ENCODE measurements around the gene DIP2C.
"Not testable (repeated sequence)": the region's sequence is repeated elsewhere in the genome, so short reads cannot be mapped to it uniquely, and the experiment has no call there.

The DIP2C gene

DNA sequence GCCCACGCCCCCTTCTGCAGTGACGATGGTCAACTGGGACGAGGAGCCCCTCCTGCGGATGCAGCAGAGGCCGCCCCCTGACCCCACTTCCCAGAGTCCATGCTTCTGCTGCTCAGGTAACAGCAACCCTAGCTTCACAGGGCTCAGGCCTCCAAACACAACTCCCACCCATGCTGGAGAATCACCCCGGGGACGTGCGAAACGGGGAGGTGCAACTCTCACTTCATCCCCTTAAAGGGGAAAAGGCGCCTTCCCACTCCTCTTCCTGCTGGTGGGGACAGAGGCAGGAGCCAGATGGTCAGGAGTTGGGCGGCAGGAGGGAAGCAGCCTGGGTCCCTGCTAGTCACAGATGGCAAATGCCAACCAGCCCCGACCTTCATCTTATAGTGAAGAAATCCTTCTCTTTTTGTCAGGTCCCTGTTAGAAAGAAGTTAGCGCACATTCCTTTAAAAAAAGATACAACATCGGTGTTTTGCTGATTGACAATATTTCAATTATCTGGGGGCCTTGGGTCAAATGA, 155.4 kb downstream of the DIP2C start:
- H3K4me3 ChIP-seq (replicated peaks; ENCODE audit: low read depth, low read length) = no peak overlapping the region
- TF ChIP-seq, protein P1, sequence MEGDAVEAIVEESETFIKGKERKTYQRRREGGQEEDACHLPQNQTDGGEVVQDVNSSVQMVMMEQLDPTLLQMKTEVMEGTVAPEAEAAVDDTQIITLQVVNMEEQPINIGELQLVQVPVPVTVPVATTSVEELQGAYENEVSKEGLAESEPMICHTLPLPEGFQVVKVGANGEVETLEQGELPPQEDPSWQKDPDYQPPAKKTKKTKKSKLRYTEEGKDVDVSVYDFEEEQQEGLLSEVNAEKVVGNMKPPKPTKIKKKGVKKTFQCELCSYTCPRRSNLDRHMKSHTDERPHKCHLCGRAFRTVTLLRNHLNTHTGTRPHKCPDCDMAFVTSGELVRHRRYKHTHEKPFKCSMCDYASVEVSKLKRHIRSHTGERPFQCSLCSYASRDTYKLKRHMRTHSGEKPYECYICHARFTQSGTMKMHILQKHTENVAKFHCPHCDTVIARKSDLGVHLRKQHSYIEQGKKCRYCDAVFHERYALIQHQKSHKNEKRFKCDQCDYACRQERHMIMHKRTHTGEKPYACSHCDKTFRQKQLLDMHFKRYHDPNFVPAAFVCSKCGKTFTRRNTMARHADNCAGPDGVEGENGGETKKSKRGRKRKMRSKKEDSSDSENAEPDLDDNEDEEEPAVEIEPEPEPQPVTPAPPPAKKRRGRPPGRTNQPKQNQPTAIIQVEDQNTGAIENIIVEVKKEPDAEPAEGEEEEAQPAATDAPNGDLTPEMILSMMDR (IDR thresholded peaks at IDR 0.05; ENCODE audit: low read length, missing control alignments) = no peak
- no peak for DNase-seq (ENCODE audit: low read depth)

GRCh38 chr10:533611-534010, 155.9 kb downstream of the DIP2C start:
- DNase-seq (ENCODE audit: low read depth) = no peak
- H3K4me3 ChIP-seq (replicated peaks; ENCODE audit: low read depth, low read length) = no peak overlapping the region
- TF ChIP-seq, protein P1 (IDR thresholded peaks at IDR 0.05; ENCODE audit: low read length, missing control alignments) = no peak

DNA sequence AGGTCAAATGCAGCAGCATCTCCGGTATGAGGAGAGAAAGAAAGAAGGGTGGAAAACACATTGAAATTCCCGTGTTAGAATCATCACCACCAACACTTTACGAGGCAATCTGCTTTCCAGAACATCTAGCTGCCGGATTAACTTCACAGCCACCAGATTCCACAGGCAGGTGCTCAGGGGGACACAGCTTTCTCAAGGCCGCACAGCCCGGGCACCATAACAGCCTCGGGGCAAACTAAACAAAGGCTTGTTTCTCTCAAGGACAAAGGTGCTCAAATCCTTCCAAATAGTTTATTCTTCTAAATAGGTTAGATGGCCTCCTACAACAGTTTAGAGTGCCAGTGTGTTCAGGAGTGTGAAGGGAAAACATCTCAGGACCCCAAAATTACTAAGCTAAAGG, 156.3 kb downstream of the DIP2C start:
- H3K4me3 ChIP-seq (replicated peaks; ENCODE audit: low read depth, low read length) = no peak overlapping the region
- no peak for DNase-seq (ENCODE audit: low read depth)
- TF ChIP-seq, protein P1 (IDR thresholded peaks at IDR 0.05; ENCODE audit: low read length, missing control alignments) = no peak

DNA sequence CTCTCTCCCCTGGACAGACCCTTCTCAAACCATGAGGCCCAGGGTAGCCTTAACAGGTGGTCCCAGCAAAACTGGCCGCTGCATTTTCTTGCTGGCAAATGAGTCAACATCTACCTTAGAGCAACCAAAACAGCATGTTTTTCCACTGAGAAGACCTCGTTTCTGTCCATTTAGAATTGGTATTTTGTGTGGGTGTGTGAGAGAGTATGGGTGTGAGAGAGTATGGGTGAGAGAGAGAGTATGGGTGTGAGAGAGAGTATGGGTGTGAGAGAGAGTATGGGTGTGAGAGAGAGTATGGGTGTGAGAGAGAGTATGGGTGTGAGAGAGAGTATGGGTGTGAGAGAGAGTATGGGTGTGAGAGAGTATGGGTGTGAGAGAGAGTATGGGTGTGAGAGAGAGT, 157.1 kb downstream of the DIP2C start:
- not testable (repeated sequence) for H3K4me3 ChIP-seq (replicated peaks; ENCODE audit: low read depth, low read length); DNase-seq (ENCODE audit: low read depth)

GRCh38 chr10:531541-531940, 157.9 kb downstream of the DIP2C start:
- DNase-seq (ENCODE audit: low read depth) = no peak
- H3K4me3 ChIP-seq (replicated peaks; ENCODE audit: low read depth, low read length) = no peak overlapping the region
- TF ChIP-seq, protein P1 (IDR thresholded peaks at IDR 0.05; ENCODE audit: low read length, missing control alignments) = no peak

DNA sequence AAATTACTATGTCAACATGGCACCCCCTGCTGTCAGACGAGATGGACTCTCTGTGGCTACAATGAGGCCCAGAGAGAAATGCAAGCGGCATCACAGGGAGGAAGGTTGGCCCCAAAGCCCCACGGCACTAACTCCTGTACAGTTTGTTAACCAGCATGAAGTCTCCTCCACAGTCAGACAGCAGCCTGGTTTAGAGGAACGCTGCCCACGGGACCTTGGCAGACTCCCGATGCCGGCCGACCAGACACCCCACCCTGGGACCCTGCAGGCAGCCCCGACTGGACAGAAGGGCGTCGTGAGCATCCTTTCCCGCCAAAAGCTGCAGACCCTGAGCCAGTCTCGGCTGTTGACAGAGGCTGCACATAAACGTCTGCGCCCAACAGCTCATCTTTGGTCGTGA, 158.8 kb downstream of the DIP2C start:
- TF ChIP-seq, protein P1 (IDR thresholded peaks at IDR 0.05; ENCODE audit: low read length, missing control alignments) = no peak
- no peak overlapping the region for H3K4me3 ChIP-seq (replicated peaks; ENCODE audit: low read depth, low read length)
- DNase-seq (ENCODE audit: low read depth) = no peak

DNA sequence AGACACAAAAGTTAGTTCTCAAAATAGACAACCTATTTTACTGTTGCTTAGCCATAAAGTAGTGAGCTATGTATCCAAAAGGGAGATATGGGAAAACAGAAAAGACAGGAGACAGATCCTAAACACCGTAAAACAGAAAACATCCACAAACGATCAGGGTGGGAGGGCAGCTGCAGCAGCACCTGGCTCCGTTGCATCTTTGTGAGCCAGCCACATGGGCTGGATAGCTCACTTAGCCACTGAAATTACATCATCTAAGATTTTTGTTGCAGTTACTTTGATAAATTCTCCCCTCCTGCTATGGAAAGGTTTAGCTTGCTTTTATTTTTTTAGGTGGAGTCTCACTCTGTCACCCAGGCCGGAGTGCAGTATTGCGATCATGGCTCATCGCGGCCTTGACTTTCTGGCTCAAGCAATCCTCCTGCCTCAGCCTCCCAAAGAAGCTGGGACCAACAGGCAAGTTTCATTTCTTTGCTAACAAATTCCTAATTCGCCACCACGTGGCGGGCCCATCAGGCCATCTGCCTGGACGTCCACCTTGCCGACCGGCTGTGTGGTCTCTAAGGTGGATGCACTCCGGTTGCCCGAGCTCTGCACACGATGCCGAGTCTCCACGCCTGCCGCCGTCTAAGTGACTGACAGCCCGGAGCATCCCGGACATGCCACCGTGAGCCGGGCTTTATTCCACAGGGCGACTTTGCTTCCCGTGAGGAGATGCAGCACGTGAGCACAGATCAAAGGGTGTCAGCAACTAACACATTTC, 159.8 kb downstream of the DIP2C start:
- H3K4me3 ChIP-seq (replicated peaks; ENCODE audit: low read depth, low read length) = no peak overlapping the region
- TF ChIP-seq, protein P1 (IDR thresholded peaks at IDR 0.05; ENCODE audit: low read length, missing control alignments) = no peak
- DNase-seq (ENCODE audit: low read depth) = no peak

All from fibroblast of pulmonary artery (primary cell).